Medulla oblongata (tissue), 1 donor: ENCODE measurements around the gene KCNH1.
"Not testable (repeated sequence)": the region's sequence is repeated elsewhere in the genome, so short reads cannot be mapped to it uniquely, and the experiment has no call there.

Experiments
- DNase-seq: peaks from one replicate; pipeline ENCODE4 v3.0.0-alpha.2; 2015; ENCODE audit errors: extremely low spot score

KCNH1 gene

GRCh38 chr1:211101481-211101880 is 32.5 kb downstream of the KCNH1 start:
- no peak for DNase-seq

DNA sequence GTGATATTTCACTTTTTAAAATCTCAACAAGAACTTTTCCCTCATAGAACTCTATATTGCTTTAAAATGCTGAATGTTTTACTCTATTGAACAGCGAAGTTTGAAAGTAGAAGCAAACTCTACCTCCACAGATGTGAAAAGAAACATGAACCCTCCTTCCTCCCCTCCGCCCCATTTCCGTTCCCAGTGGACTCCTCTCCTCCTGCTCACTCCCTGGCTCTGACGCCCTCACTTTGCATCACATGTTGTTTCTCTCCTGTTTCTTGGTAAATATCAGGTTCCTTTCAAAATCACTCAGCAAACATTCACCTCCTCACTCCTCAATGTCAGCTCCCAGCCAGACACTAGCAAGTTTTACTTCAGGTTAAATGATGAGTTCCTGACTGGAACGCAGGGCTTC is 34.6 kb downstream of the KCNH1 start:
- no peak for DNase-seq

DNA sequence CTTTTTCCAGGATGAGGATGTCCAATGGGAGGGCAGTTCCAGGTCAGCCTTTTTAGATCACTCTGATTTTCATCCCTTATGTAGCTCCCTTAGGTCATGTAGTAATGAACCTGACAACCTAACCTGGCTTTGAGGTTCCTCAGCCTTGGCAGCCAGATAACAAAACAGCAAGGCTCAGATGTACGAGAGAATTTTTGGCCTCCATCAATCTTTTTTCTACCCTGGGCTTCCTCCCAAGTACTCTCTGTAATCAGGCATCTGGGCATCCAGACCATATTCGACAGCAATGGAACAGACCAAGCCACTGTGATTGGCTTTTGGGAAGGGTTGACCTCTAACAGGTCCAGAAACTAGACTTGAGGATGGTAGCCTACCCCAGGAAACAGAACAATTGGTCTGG is 38.6 kb downstream of the KCNH1 start:
- DNase-seq: no peak

DNA sequence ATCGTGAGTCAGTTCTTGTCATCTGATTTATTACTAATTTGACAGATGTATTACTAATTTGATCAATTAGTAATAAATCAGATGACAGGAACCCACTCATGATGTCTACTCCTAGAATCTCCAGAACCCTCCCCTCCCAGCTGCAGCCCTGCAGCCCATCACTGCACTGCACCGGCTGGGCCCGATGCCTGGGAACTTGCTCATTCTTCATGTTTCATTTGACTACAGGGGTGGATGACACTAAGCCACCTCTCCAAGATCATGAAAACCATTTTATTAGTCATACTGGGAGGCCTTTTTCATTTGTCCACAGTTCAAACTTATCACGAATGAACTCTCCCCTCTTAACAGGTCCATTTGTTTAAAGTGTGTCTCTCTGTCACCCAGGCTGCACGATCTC is 41.0 kb downstream of the KCNH1 start:
- DNase-seq: no peak

DNA sequence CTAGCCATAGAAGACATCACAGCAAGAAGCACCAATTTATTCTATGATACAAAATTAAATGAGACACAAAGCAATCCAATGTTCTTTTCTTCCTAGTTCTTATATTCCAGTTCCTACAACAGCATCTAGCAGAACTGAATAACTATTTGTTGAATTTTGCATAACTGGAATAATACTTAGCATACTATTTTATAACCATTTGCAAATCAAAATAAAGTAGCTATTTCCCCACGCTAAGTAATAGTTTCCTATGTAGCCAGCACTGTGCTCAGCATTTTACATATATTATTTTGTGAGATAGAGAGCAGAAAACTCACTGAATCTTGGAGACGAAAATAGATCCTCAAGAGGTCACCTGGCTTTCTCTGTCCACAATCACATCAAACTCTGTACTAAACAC is 42.1 kb downstream of the KCNH1 start:
- DNase-seq: no peak

DNA sequence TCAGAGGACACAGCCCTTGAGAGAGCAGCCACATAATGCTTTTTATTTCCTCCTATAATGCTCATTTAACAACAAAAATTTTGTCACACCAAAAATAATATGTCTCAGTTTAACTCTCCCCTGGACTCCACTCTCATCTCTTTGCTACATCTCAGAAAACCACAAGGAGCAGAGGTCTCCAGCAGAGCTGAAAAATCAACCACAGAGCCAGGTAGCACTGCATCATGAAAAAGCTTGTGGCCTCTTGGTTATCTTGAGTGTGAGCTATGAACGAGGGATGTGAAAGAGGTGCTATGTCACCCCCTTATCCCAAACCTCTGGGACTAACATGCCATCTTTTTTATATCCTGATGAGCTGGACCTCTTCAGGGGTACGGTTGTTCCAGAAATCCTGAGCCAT is 44.4 kb downstream of the KCNH1 start:
- no peak for DNase-seq

GRCh38 chr1:211088156-211088555 is 45.8 kb downstream of the KCNH1 start:
- peak; percentile 25 for DNase-seq

- DNase-seq: no peak
Measured at GRCh38 chr1:211082824-211083223, 51.1 kb downstream of the KCNH1 start.

DNA sequence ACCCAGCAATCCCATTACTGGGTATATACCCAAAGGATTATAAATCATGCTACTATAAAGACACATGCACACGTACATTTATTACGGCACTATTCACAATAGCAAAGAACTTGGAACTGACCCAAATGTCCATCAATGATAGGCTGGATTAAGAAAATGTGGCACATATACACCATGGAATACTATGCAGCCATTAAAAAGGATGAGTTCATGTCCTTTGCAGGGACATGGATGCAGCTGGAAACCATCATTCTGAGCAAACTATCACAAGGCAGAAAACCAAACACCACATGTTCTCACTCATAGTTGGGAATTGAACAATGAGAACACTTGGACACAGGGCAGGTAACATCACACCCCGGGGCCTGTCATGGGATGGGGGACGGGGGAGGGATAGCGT is 52.5 kb downstream of the KCNH1 start:
- not testable (repeated sequence) for DNase-seq

DNA sequence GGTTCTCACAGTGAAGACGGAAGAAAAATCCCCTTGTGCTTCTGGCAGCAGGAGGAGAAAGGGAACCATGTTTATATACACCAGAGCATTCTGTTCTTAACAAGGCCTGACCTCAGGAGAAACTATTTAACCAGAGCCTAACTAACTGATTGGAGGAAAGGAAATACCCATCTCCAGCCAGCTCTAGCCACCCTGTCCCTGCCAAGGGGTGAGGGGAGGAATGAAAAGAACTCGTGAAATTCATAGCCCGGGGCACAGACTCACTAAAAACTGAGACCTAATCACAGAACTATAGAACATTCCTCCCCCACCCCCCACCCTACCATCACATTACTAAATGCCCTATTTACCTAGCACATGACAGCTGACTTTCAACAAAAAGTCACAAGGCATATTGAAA is 65.0 kb downstream of the KCNH1 start:
- no peak for DNase-seq

DNA sequence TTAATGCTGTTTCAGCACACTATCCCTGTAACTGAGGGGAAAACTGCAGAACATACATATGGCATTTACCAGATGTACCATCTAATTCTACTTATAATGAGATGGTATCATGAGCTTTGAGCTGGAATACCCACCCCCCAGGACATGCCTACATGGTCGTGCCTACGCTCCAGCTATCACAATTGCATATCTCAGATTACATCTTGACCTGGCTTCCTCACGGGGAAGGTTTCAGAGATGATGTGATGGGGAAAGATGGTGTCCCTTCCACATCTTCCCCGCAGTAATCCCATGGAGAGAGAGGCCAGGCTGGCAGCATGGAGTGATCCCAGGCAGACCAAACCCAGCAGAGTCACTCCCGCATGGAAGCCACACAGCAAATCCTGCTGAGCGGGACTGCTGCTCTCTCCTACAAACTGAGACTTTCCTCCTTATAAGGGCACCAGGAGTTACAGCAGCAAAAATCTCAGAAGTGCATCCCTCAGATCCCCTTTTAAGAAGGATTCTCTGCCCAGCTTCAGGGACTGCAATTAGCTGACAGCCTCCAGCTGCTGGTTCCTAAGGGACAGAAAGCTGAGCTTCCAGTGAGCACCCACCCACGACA is 67.1 kb downstream of the KCNH1 start:
- no peak for DNase-seq

- not testable (repeated sequence) for DNase-seq
Measured at GRCh38 chr1:211041838-211042237, 92.1 kb downstream of the KCNH1 start.

DNA sequence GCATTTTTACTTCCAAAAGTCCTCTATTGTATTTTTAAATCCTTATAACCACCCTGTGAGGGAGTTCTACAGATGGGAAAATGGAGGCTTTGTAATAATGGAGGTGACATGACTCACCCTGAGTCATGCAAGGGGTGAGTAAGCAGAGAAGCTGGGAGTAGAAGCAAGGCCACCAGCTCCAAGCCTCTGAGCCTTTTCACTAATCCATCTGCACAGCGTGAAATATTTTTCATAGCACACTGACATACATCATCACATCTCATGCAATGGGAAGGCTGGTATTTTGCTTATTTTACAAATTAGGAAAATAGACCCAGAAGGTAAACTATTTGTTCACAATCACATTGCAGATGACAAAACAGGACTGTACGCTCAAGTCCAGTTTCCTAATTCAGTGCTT is 96.9 kb downstream of the KCNH1 start:
- no peak for DNase-seq

DNA sequence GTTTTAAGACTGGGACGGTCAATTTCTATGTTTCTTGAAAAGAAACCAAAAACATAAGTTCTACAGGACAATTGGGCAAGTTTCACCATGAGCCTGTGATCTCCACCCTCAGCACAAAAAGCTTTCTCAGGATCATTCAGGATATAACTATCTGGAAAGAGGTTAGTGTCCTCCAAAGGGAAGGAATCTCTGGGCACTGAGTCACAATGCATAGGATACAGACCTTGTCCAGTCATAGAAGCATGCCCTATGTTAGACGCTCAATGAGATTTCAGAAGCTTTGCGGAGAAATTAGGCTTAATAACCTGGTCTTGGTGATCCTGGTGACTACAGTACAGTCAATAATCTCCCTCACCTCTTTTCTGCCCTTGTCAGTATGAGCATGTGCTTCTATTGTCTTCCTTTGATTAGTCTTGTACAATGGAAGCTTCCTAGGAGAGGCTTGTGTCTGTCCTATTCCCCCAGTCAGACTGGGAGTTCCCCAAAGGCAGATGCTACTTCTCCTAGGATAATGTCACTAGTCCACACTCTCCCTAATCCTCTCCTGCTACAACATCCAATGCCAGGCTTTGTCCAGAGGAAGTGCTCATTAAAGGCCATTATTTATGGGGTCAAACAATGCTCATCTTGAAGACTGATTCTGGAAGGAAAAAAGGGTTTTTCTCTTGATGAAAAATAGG is 97.4 kb downstream of the KCNH1 start:
- no peak for DNase-seq

- DNase-seq: no peak
Measured at GRCh38 chr1:211035821-211036380, 98.0 kb downstream of the KCNH1 start.

GRCh38 chr1:211033921-211034525 is 99.9 kb downstream of the KCNH1 start:
- no peak for DNase-seq

- DNase-seq: no peak
Measured at GRCh38 chr1:211024901-211025300, 109.0 kb downstream of the KCNH1 start.

DNA sequence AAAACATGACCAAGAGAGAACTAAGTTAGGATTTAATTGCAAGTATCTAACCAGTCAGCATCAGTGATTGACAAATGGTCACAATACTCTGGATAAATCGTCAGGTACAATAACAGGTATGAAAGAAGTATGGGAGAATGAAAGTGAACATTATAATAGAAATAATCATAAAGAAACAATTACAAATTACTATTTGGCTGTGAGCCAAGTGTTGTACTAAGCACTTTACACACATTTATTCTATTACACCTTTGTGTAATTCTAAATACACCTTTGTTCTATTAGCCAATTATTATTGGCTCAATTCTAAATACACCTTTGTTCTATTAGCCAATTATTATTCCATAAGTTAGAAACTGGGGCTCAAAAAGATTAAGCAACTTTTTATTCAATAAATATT is 114.7 kb downstream of the KCNH1 start:
- DNase-seq: no peak

GRCh38 chr1:211018690-211019089 is 115.3 kb downstream of the KCNH1 start:
- DNase-seq: no peak

DNA sequence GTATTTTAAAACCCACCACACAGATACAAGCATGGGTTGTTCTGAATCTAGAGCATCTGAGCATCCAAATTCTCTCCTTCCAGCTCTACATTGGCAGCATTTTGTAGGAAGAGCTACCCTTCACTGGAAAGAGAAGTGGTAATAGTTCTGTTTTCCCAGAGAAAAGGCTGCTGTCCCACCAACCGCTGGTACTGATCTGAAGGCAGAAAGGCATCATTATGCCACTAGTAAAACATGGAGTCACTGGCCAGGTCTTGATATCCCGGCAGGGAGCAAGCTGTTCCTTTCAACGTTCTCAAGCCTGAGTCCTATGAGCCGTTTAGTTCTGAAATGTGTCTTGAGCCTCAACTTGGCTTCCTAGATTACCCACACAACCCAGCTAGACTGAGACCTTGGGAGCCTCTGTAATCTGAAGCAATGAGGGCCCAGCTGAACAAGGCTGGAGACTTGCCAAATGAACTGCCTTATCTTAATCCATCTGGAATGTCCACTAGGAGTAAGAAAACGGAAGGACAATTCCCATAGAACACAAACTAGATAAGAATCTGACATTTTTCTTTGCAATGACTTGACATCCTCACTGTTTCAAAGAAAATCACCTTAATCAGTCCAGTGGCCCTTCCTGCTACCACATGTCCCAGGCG is 116.8 kb downstream of the KCNH1 start:
- DNase-seq: no peak

DNA sequence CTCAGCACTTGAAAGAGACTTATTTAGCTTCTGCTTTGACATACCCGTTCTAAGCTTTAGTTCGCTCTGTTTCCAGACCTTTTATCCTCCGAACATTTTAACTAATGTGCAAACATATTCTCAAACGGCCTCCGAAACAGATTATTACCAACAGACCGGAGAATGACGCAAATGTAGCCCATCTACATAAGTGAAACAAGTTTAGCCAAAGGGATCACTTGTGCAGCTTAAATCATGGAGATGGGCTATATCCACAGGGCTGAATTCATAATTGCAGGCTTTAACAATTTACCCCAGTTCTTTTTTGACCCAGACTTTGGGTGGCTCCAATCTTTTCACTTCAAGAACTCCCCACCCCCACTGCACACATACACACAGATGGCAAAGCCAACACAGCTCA is 119.7 kb downstream of the KCNH1 start:
- no peak for DNase-seq

DNA sequence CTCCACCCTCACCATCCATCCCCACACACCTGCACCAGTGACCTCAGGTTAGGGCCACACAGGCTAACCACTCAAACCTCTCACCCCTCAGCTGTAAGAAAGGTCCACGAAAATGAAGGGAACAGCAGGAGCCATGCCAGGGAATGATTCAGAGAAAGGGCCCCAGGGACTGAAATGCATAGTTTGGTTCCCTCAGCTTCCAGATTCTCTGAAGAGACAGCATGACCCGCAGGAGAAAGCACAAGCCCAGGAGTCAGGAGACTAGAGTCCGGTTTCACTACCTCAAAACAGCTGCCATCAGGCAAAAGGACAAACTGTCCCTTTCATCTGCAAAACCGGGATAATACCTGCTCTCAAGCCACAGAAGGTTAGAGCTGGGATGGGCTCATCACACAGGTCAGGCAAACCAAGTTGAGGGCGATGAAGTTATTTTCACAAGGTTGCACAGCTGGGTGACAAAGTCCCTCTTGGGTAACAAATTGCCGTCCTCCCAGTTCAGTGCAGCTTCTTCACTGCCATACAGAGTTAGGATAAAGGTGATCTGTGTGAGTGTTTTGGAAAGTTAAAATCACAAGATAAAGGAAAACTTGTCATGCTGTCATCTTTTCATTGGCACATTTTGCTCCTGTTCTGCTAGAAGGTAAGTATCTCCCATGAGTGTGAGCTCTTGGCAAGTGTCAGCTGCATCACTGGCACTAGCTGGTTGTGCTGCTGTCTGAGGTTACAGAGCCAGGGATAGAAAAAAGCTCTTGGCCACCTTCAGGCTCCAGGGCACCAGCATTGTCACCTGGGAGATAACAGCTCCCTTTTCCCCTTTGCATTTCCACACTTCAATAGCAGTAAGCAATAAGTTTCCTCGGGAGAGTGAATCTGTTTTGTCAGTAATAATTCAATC is 120.4 kb downstream of the KCNH1 start:
- no peak for DNase-seq
